NCI-H187 treated with DMSO at 0.1 percent for 48 hours (cell line): ENCODE measurements around the gene TSPAN18.

ENCODE experiments used
- DNase-seq: peaks from one replicate; lab custom pipeline; 2025; lab: John Stamatoyannopoulos, UW

Gene TSPAN18

GRCh38 chr11:44737245-44738085 lies 10.7 kb downstream of the TSPAN18 start:
- no peak for DNase-seq

- DNase-seq: no peak
Measured at GRCh38 chr11:44738791-44739190, 12.0 kb downstream of the TSPAN18 start.

- DNase-seq: no peak
Measured at GRCh38 chr11:44740967-44741366, 14.2 kb downstream of the TSPAN18 start.

- no peak for DNase-seq
Measured at GRCh38 chr11:44741976-44742375, 15.2 kb downstream of the TSPAN18 start.

- no peak for DNase-seq
Measured at GRCh38 chr11:44742508-44743246, 15.9 kb downstream of the TSPAN18 start.

- no peak for DNase-seq
Measured at GRCh38 chr11:44743326-44743725, 16.6 kb downstream of the TSPAN18 start.

GRCh38 chr11:44743959-44744557 lies 17.3 kb downstream of the TSPAN18 start:
- no peak for DNase-seq

- no peak for DNase-seq
Measured at GRCh38 chr11:44746894-44747293, 20.1 kb downstream of the TSPAN18 start.

- no peak for DNase-seq
Measured at GRCh38 chr11:44747316-44747715, 20.6 kb downstream of the TSPAN18 start.

- DNase-seq: no peak
Measured at GRCh38 chr11:44747836-44748235, 21.1 kb downstream of the TSPAN18 start.

- no peak for DNase-seq
Measured at GRCh38 chr11:44748606-44749005, 21.8 kb downstream of the TSPAN18 start.

GRCh38 chr11:44749189-44749588 lies 22.4 kb downstream of the TSPAN18 start:
- DNase-seq: no peak

- DNase-seq: no peak
Measured at GRCh38 chr11:44750551-44751465, 24.0 kb downstream of the TSPAN18 start.

GRCh38 chr11:44752300-44752699 lies 25.5 kb downstream of the TSPAN18 start:
- no peak for DNase-seq

GRCh38 chr11:44752713-44753112 lies 26.0 kb downstream of the TSPAN18 start:
- no peak for DNase-seq

GRCh38 chr11:44753961-44754645 lies 27.3 kb downstream of the TSPAN18 start:
- DNase-seq: no peak

- DNase-seq: no peak
Measured at GRCh38 chr11:44754876-44755555, 28.3 kb downstream of the TSPAN18 start.

- DNase-seq: no peak
Measured at GRCh38 chr11:44755556-44756523, 29.1 kb downstream of the TSPAN18 start.

GRCh38 chr11:44758983-44759382 lies 32.2 kb downstream of the TSPAN18 start:
- no peak for DNase-seq
